PC-9 (cell line): ENCODE measurements around the gene DMPK. TPM values are rescaled to one million over a fixed set of nuclear protein-coding genes. Genes with fewer than 3 reads are reported as not detected.

Experiments
- BruUV-seq: library from RNA; stranded (reverse); fragments of 400-500 nt; replicated peaks from 2 replicates; lab custom pipeline; 2021; lab: Mats Ljungman, UMichigan
- CTCF ChIA-PET: fragments of 300-600 bp; sonication (Branson Sonifier 250); formaldehyde crosslinking; loops from one replicate; lab custom pipeline; 2022; ENCODE audit warnings: antibody characterized with exemption; lab: Charles Lee
- POLR2A ChIA-PET: fragments of 300-600 bp; sonication (Branson Sonifier 250); formaldehyde crosslinking; loops from one replicate; lab custom pipeline; 2022; ENCODE audit warnings: antibody characterized with exemption; ENCODE audit not compliant: unreplicated experiment; lab: Charles Lee
- DNase-seq, 2 experiments: peaks; one replicate each; pipeline versions ENCODE4 v3.0.0 to v3.0.0-alpha.2; 2015 to 2022; ENCODE audit warnings: mixed read lengths in 1 of 2
- H2AFZ ChIP-seq: fragments of 200-600 bp; sonication (generic); 2 replicates; pipeline ENCODE4 v1.8.1; 2017; ENCODE audit warnings: antibody characterized with exemption
- H3F3A ChIP-seq: fragments of 200-600 bp; sonication (generic); 2 replicates; pipeline ENCODE4 v1.8.1; 2017; ENCODE audit warnings: antibody characterized with exemption, mild to moderate bottlenecking, low read depth; ENCODE audit not compliant: insufficient read depth
- H3K27ac ChIP-seq: fragments of 200-600 bp; sonication (generic); 2 replicates; pipeline ENCODE4 v1.6.1; 2016; ENCODE audit warnings: mixed run types
- H3K27me3 ChIP-seq: fragments of 200-600 bp; sonication (generic); 2 replicates; pipeline ENCODE4 v1.6.1; 2016; ENCODE audit warnings: low read depth, mixed run types; ENCODE audit not compliant: insufficient read depth
- H3K36me3 ChIP-seq: fragments of 200-600 bp; sonication (generic); 2 replicates; pipeline ENCODE4 v1.6.1; 2016; ENCODE audit warnings: low read depth, mixed run types
- H3K4me1 ChIP-seq: fragments of 200-600 bp; sonication (generic); replicated peaks from 2 replicates; pipeline ENCODE4 v1.6.1; 2016; ENCODE audit warnings: mixed run types; ENCODE audit not compliant: insufficient read depth
- H3K4me2 ChIP-seq: fragments of 200-600 bp; sonication (generic); 2 replicates; pipeline ENCODE4 v1.6.1; 2017; ENCODE audit warnings: mixed run types
- H3K4me3 ChIP-seq: fragments of 200-600 bp; sonication (generic); 2 replicates; pipeline ENCODE4 v1.6.1; 2016; ENCODE audit warnings: mixed run types
- H3K79me2 ChIP-seq: fragments of 200-600 bp; sonication (generic); 2 replicates; pipeline ENCODE4 v1.6.1; 2017; ENCODE audit warnings: low read depth, mixed run types
- H3K9me2 ChIP-seq: fragments of 200-600 bp; sonication (generic); 2 replicates; pipeline ENCODE4 v1.8.1; 2017; ENCODE audit warnings: mild to moderate bottlenecking; ENCODE audit not compliant: insufficient read depth
- H3K9me3 ChIP-seq: fragments of 200-600 bp; sonication (generic); 2 replicates; pipeline ENCODE4 v1.8.1; 2016; ENCODE audit warnings: low read depth; ENCODE audit not compliant: insufficient read depth
- H4K20me1 ChIP-seq: fragments of 200-600 bp; sonication (generic); 2 replicates; pipeline ENCODE4 v1.8.1; 2017; ENCODE audit not compliant: insufficient read depth
- CTCF ChIP-seq: fragments of 200-600 bp; sonication (generic); conservative IDR thresholded peaks from 2 replicates; pipeline ENCODE4 v1.6.1; 2017; ENCODE audit warnings: mixed run types, antibody characterized with exemption, mild to moderate bottlenecking, moderate library complexity
- EZH2 ChIP-seq: fragments of 200-600 bp; sonication (generic); IDR thresholded peaks from 2 replicates; pipeline ENCODE4 v1.8.0; 2017; ENCODE audit warnings: antibody characterized with exemption, low read depth
- intact Hi-C: fragments of 100-400 bp; cut with micrococcal nuclease; formaldehyde crosslinking; loops from one replicate; pipeline ENCODE4 v1.10.0; 2022; ENCODE audit not compliant: unreplicated experiment
- total RNA-seq: library from RNA; stranded (reverse); gene quantifications from 2 replicates; pipeline ENCODE4 v1.2.3, GENCODE V29; 2021

Gene DMPK
- total RNA-seq, 1 experiment from 2014 or later, result 110 TPM

GRCh38 chr19:45792470-45793177 is 10.3 kb upstream of the DMPK start, which contains the start of gene DMWD:
Gene DMWD, minus strand, starts transcription at chr19:45792845. Its CDS starts 89 bp downstream, at chr19:45792756.
- H3K36me3 ChIP-seq, result peaks cover 13% of the 10 kb centered on the region
- DNase-seq, result peak; percentile 95 to 100
- CTCF ChIA-PET, result interaction anchor here (0.6 to 0.7 kb wide), 3 partner anchors 11 to 542 kb away, joined by 3 to 6 read pairs (median 3); no protein-coding TSS in a partner anchor

GRCh38 chr19:45791744-45792469 is 9.6 kb upstream of the DMPK start:
- Histone ChIP-seq H3K27ac (no peak overlapping the region), H3K9me2 (no peaks in the 10 kb centered on the region), H3K4me3 (peak overlapping the region; percentile 93), H3F3A (peaks cover 8% of the 10 kb centered on the region; the same call in 1 of the 2 replicates), H3K36me3 (peaks cover 13% of the 10 kb centered on the region), H4K20me1 (no peaks in the 10 kb centered on the region), H3K27me3 (no peaks in the 10 kb centered on the region), H3K9me3 (no peaks in the 10 kb centered on the region), H3K79me2 (peaks cover 28% of the 10 kb centered on the region), H3K4me2 (peak overlapping the region; percentile 95), H2AFZ (peak overlapping the region; percentile 77), H3K4me1 (peaks cover 18% of the 10 kb centered on the region)
- intact Hi-C loops, result no loop called here
- no peak for DNase-seq
- BruUV-seq, result no TSS peak
- ChIA-PET CTCF (no interaction called here), POLR2A (interaction anchor here (0.7 to 1.4 kb wide), 3 partner anchors 9 to 1268 kb away, joined by 3 to 15 read pairs (median 5); partner anchors contain the start of gene DMPK)
- TF ChIP-seq EZH2 (no peak), CTCF (no peak)

More at GRCh38 chr19:45792470-45793177, 10.3 kb upstream of the DMPK start, which contains the start of gene DMWD:
- no peak within 1 kb of the TSS for H3K27ac ChIP-seq
- intact Hi-C loops, result no loop called here
- H3K9me3 ChIP-seq, result no peaks in the 10 kb centered on the region
- H2AFZ ChIP-seq, result peak within 1 kb of the TSS; percentile 77
- H3K79me2 ChIP-seq, result peaks cover 28% of the 10 kb centered on the region
- peaks cover 18% of the 10 kb centered on the region for H3K4me1 ChIP-seq
- H3K9me2 ChIP-seq, result no peaks in the 10 kb centered on the region
- no peaks in the 10 kb centered on the region for H3K27me3 ChIP-seq
- H4K20me1 ChIP-seq, result no peaks in the 10 kb centered on the region
- peaks cover 12% of the 10 kb centered on the region; the same call in 1 of the 2 replicates for H3F3A ChIP-seq
- TF ChIP-seq CTCF, result no peak
- TF ChIP-seq EZH2, result no peak
- peak within 1 kb of the TSS; percentile 93 for H3K4me3 ChIP-seq
- POLR2A ChIA-PET, result interaction anchor here (0.6 to 1.4 kb wide), 5 partner anchors 10 to 1268 kb away, joined by 3 to 15 read pairs (median 3); partner anchors contain the start of gene DMPK
- BruUV-seq, result no TSS peak
- H3K4me2 ChIP-seq, result peak within 1 kb of the TSS; percentile 95

- H4K20me1 ChIP-seq, result no peaks in the 10 kb centered on the region
- peak overlapping the region; percentile 95 for H3K4me2 ChIP-seq
- ChIA-PET CTCF (interaction anchor here (0.6 kb wide), 1 partner anchor 9 kb away, joined by 3 read pairs; no protein-coding TSS in a partner anchor), POLR2A (interaction anchor here (0.7 kb wide), 1 partner anchor 10 kb away, joined by 5 read pairs; no protein-coding TSS in a partner anchor)
- H3K27ac ChIP-seq, result no peak overlapping the region
- peaks cover 8% of the 10 kb centered on the region; the same call in 1 of the 2 replicates for H3F3A ChIP-seq
- no peak for DNase-seq
- H2AFZ ChIP-seq, result no peak overlapping the region
- intact Hi-C loops, result no loop called here
- BruUV-seq, result TSS peak; percentile 32
- H3K27me3 ChIP-seq, result no peaks in the 10 kb centered on the region
- H3K9me3 ChIP-seq, result no peaks in the 10 kb centered on the region
- peaks cover 13% of the 10 kb centered on the region for H3K36me3 ChIP-seq
- no peak for TF ChIP-seq CTCF
- no peak for TF ChIP-seq EZH2
- peaks cover 18% of the 10 kb centered on the region for H3K4me1 ChIP-seq
- H3K4me3 ChIP-seq, result peak overlapping the region; percentile 93; the same call in 1 of the 2 replicates
- no peaks in the 10 kb centered on the region for H3K9me2 ChIP-seq
- H3K79me2 ChIP-seq, result peaks cover 28% of the 10 kb centered on the region
Measured at GRCh38 chr19:45790942-45791341, 8.7 kb upstream of the DMPK start.
